OCI-LY7 (cell line): Measurements from ENCODE around the gene HOOK2. TPM values are rescaled to one million over a fixed set of nuclear protein-coding genes. Genes with fewer than 3 reads are reported as not detected.

Experiments used
- BruUV-seq: library from RNA; stranded (reverse); fragments of 400-500 nt; replicated peaks from 2 replicates; lab custom pipeline; 2021; lab: Mats Ljungman, UMichigan
- CTCF ChIA-PET: fragments of 300-600 bp; sonication (Branson Sonifier 250); formaldehyde crosslinking; loops from one replicate; lab custom pipeline; 2022; ENCODE audit warnings: antibody characterized with exemption; ENCODE audit not compliant: unreplicated experiment; lab: Charles Lee
- POLR2A ChIA-PET: fragments of 300-600 bp; sonication (Branson Sonifier 250); formaldehyde crosslinking; loops from one replicate; lab custom pipeline; 2022; ENCODE audit warnings: antibody characterized with exemption; lab: Charles Lee
- DNase-seq: peaks from one replicate; pipeline ENCODE4 v3.0.0-alpha.2; 2015; ENCODE audit warnings: low spot score
- H2AFZ ChIP-seq: fragments of 200-600 bp; sonication (generic), shearing (Covaris generic); 2 replicates; pipeline ENCODE4 v1.6.1; 2014; ENCODE audit warnings: mild to moderate bottlenecking, antibody characterized with exemption, low read length, moderate library complexity
- H3K27ac ChIP-seq: fragments of 200-600 bp; sonication (generic); 2 replicates; pipeline ENCODE4 v1.5.1; 2014; ENCODE audit warnings: mixed run types, low read depth, mild to moderate bottlenecking, moderate library complexity, low read length, inconsistent platforms; ENCODE audit not compliant: poor library complexity, severe bottlenecking
- H3K36me3 ChIP-seq: fragments of 200-600 bp; sonication (generic); 2 replicates; pipeline ENCODE4 v1.6.1; 2014; ENCODE audit warnings: mild to moderate bottlenecking, antibody characterized with exemption, low read length, moderate library complexity, mixed read lengths; ENCODE audit not compliant: insufficient read depth
- H3K4me1 ChIP-seq: fragments of 200-600 bp; sonication (generic); 2 replicates; pipeline ENCODE4 v1.5.1; 2014; ENCODE audit warnings: mild to moderate bottlenecking, low read length; ENCODE audit not compliant: insufficient read depth, poor library complexity, severe bottlenecking
- H3K4me2 ChIP-seq: fragments of 200-600 bp; sonication (generic); 2 replicates; pipeline ENCODE4 v1.6.1; 2014; ENCODE audit warnings: mild to moderate bottlenecking, low read length
- H3K4me3 ChIP-seq: fragments of 200-600 bp; sonication (generic); 2 replicates; pipeline ENCODE4 v1.5.1; 2014; ENCODE audit warnings: mild to moderate bottlenecking, low read depth, low read length; ENCODE audit not compliant: poor library complexity, severe bottlenecking
- H3K79me2 ChIP-seq: fragments of 200-600 bp; sonication (generic); 2 replicates; pipeline ENCODE4 v1.6.1; 2016; ENCODE audit warnings: low read depth, mild to moderate bottlenecking, low read length, moderate library complexity, mixed read lengths; ENCODE audit not compliant: insufficient read depth
- H3K9me2 ChIP-seq: fragments of 200-600 bp; sonication (generic); 2 replicates; pipeline ENCODE4 v1.6.1; 2016; ENCODE audit warnings: mild to moderate bottlenecking, low read length, mixed read lengths; ENCODE audit not compliant: insufficient read depth
- H3K9me3 ChIP-seq: fragments of 200-600 bp; sonication (generic); 2 replicates; pipeline ENCODE4 v1.6.1; 2014; ENCODE audit warnings: mild to moderate bottlenecking, mixed run types, low read length, mixed read lengths
- H4K20me1 ChIP-seq: fragments of 200-600 bp; sonication (generic); 2 replicates; pipeline ENCODE4 v1.6.1; 2014; ENCODE audit warnings: mild to moderate bottlenecking, antibody characterized with exemption, low read length, moderate library complexity, mixed read lengths; ENCODE audit not compliant: insufficient read depth
- CTCF ChIP-seq: fragments of 200-600 bp; sonication (generic); conservative IDR thresholded peaks from 2 replicates; pipeline ENCODE4 v1.5.1; 2014; ENCODE audit warnings: mild to moderate bottlenecking, antibody characterized with exemption, low read length, moderate library complexity, mixed read lengths
- EZH2phosphoT487 ChIP-seq: fragments of 200-600 bp; sonication (generic); IDR thresholded peaks from 2 replicates; pipeline ENCODE4 v1.6.1; 2018; ENCODE audit warnings: low read depth, borderline replicate concordance, mild to moderate bottlenecking, mixed run types, antibody characterized with exemption, low read length, moderate library complexity, mixed read lengths
- intact Hi-C: fragments of 100-400 bp; cut with micrococcal nuclease; formaldehyde crosslinking; loops from one replicate; pipeline ENCODE4 v1.10.0; 2022; ENCODE audit not compliant: unreplicated experiment
- total RNA-seq, 2 experiments: library from RNA; depleted of rRNA in 1 of 2; stranded (reverse); fragments of >200 nt in 1 of 2; shearing (Covaris generic) in 1 of 2; gene quantifications; 2 replicates each; pipeline ENCODE4 v1.2.3, GENCODE V29; 2014 to 2022

HOOK2 gene
- total RNA-seq, 2 experiments from 2014 or later = 9.1 to 28.8 TPM

- DNase-seq = no peak
- TF ChIP-seq CTCF (no peak), EZH2phosphoT487 (no peak)
- ChIA-PET POLR2A (interaction anchor here (0.5 to 1.1 kb wide), 3 partner anchors 41 to 55 kb away, joined by 4 read pairs; partner anchors contain the start of gene FBXW9), CTCF (no interaction called here)
- H3K79me2 ChIP-seq = peaks cover 28% of the 10 kb centered on the region
- H3K9me2 ChIP-seq = no peaks in the 10 kb centered on the region
- H2AFZ ChIP-seq = peak overlapping the region; percentile 78; the same call in 1 of the 2 replicates
- H3K36me3 ChIP-seq = peaks cover 22% of the 10 kb centered on the region; the same call in 1 of the 2 replicates
- H3K4me1 ChIP-seq = peaks cover 24% of the 10 kb centered on the region
- H3K27ac ChIP-seq = peak overlapping the region; percentile 51
- intact Hi-C loops = no loop called here
- H3K4me3 ChIP-seq = peak overlapping the region; percentile 89
- BruUV-seq = no TSS peak
- peak overlapping the region; percentile 92 for H3K4me2 ChIP-seq
- peaks cover 4% of the 10 kb centered on the region for H4K20me1 ChIP-seq
- H3K9me3 ChIP-seq = no peaks in the 10 kb centered on the region
Measured at GRCh38 chr19:12737835-12738351, 37.5 kb downstream of the HOOK2 start.

DNA sequence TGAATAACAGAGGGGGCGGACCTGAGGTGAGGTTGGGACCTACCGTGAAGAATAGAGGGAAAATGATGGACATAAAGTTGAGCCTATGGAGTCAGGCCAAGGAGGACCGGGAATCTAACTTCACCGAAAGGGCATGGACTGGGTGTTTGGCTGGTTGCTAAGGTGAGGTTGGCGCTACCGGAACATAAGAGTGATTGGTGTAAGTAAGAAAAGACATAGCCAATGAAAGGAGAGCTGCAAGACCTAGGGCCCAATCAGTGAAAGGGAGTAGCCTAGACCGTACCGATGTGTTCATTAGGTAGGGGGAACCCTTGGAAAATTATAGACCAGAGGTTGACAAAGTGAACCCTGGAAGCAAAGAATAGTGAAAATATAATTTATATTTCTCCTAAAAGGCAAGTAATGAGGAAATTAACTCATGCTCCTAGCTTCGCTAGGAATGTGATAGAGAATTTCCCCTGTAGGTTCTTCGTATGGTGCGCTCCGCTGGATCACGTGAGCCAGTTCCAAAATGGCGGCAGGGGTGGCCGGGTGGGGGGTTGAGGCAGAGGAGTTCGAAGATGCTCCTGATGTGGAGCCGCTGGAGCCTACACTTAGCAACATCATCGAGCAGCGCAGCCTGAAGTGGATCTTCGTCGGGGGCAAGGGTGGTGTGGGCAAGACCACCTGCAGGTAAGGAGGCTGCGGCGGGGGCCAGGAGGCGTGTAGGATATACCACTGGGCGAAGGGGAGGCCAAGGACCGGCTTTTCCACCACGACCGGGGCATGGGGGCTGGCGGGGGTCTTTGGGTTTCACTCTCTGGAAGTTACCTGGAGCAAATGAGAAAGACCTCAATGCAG lies 38.1 kb downstream of the HOOK2 start, which contains the start of gene GET3:
Gene GET3, plus strand, starts transcription at position 503 of the 840 bp plus-strand sequence. Its CDS starts 9 bp downstream, at position 512.
- intact Hi-C loops = no loop called here
- BruUV-seq = TSS peak; percentile 54
- peaks cover 35% of the 10 kb centered on the region for H3K79me2 ChIP-seq
- peak within 1 kb of the TSS; percentile 89 for H3K4me3 ChIP-seq
- H3K36me3 ChIP-seq = peaks cover 27% of the 10 kb centered on the region; the same call in 1 of the 2 replicates
- peaks cover 7% of the 10 kb centered on the region for H4K20me1 ChIP-seq
- H3K9me2 ChIP-seq = no peaks in the 10 kb centered on the region
- DNase-seq = peak; percentile 94
- H3K4me1 ChIP-seq = peaks cover 31% of the 10 kb centered on the region
- peak within 1 kb of the TSS; percentile 51 for H3K27ac ChIP-seq
- no peak for TF ChIP-seq CTCF
- no peak for TF ChIP-seq EZH2phosphoT487
- ChIA-PET POLR2A (interaction anchor here (0.5 to 2.1 kb wide), 5 partner anchors 10 to 183 kb away, joined by 3 to 11 read pairs (median 4); partner anchors contain the start of genes FBXW9 and TNPO2), CTCF (no interaction called here)
- H2AFZ ChIP-seq = peak within 1 kb of the TSS; percentile 78
- H3K9me3 ChIP-seq = no peaks in the 10 kb centered on the region
- H3K4me2 ChIP-seq = peak within 1 kb of the TSS; percentile 92
